ENCODE measurements around the gene MUC4.

The MUC4 gene

DNA sequence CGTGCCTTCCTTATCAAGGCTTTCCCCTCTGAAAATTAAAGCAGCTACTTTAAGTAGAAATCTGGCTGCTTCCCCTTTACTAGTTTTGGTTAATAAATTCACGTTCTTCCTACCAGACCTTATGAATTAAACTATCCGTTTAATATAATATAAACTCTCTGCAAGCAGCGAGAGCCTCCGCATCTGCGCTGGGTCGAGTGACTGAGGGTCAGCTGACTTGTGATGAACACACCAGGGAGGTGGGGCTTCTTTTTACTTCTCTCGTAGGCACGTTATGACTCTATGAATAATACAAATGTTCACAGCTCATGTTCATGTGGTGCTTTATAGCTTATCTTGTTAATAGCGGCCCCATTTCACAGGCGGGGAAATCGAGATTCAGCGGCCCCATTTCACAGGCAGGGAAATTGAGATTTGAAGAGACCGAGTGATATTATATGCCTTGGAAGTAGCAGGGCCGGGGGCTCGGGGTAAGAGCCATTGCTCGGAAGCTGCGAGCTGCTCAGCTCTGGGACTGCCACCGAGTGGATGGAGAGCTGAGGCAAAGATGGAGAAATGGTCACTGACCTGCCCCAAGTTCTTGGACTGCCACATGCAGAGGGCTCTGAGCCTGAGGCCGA, 8.3 kb downstream of the MUC4 start:
- no peak for ATAC-seq
- no peak for TF ChIP-seq ZFP30 (CRISPR knock-in tag; IDR thresholded peaks at IDR 0.05)

DNA sequence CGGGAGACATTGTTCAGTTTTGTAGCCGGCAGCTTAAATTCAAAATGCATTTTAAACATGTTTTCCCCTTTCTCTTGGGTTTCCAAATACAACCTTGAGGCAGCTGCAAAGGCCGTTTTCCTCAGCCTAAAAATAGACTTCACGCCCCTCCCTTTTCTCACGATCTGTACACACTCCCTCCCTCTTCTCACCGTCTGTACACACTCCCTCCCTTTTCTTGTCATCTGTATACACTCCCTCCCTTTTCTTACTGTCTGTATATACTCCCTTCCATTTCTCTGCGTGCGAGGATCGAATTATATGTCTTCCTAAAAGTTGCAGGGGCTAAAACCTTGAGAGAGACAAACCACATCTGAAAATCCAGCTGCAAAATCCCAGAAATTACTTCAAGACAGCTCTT, 8.9 kb downstream of the MUC4 start:
- TF ChIP-seq ZFP3 (CRISPR knock-in tag; IDR thresholded peaks at IDR 0.05) (no peak), TOX (CRISPR knock-in tag; IDR thresholded peaks at IDR 0.05; ENCODE audit: borderline replicate concordance) (no peak), ESRRG (CRISPR knock-in tag; IDR thresholded peaks at IDR 0.05) (no peak)
- ATAC-seq = no peak

- TF ChIP-seq ZC3H10 (CRISPR knock-in tag; IDR thresholded peaks at IDR 0.05) (no peak), ISL1 (CRISPR knock-in tag; IDR thresholded peaks at IDR 0.05) (no peak), ARNTL (CRISPR knock-in tag; IDR thresholded peaks at IDR 0.05; ENCODE audit: borderline replicate concordance, low read depth) (no peak), OSR1 (CRISPR knock-in tag; IDR thresholded peaks at IDR 0.05) (no peak), ZNF8 (CRISPR knock-in tag; IDR thresholded peaks at IDR 0.05) (no peak), ZFP30 (CRISPR knock-in tag; IDR thresholded peaks at IDR 0.05) (no peak), BACH2 (CRISPR knock-in tag; IDR thresholded peaks at IDR 0.05; ENCODE audit: borderline replicate concordance) (no peak), POU6F1 (CRISPR knock-in tag; IDR thresholded peaks at IDR 0.05; ENCODE audit: borderline replicate concordance, low read depth) (no peak), ZNF70 (CRISPR knock-in tag; IDR thresholded peaks at IDR 0.05) (no peak), CSDC2 (CRISPR knock-in tag; IDR thresholded peaks at IDR 0.05) (no peak), ESRRG (CRISPR knock-in tag; IDR thresholded peaks at IDR 0.05) (no peak), GLIS3 (CRISPR knock-in tag; IDR thresholded peaks at IDR 0.05) (no peak)
- TF ChIP-seq, protein P1, sequence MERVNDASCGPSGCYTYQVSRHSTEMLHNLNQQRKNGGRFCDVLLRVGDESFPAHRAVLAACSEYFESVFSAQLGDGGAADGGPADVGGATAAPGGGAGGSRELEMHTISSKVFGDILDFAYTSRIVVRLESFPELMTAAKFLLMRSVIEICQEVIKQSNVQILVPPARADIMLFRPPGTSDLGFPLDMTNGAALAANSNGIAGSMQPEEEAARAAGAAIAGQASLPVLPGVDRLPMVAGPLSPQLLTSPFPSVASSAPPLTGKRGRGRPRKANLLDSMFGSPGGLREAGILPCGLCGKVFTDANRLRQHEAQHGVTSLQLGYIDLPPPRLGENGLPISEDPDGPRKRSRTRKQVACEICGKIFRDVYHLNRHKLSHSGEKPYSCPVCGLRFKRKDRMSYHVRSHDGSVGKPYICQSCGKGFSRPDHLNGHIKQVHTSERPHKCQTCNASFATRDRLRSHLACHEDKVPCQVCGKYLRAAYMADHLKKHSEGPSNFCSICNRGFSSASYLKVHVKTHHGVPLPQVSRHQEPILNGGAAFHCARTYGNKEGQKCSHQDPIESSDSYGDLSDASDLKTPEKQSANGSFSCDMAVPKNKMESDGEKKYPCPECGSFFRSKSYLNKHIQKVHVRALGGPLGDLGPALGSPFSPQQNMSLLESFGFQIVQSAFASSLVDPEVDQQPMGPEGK (CRISPR knock-in tag; IDR thresholded peaks at IDR 0.05; ENCODE audit: borderline replicate concordance) = no peak
- no peak for ATAC-seq
These were observed 9.4 kb downstream of the MUC4 start for GRCh38 chr3:195802261-195802701.

DNA sequence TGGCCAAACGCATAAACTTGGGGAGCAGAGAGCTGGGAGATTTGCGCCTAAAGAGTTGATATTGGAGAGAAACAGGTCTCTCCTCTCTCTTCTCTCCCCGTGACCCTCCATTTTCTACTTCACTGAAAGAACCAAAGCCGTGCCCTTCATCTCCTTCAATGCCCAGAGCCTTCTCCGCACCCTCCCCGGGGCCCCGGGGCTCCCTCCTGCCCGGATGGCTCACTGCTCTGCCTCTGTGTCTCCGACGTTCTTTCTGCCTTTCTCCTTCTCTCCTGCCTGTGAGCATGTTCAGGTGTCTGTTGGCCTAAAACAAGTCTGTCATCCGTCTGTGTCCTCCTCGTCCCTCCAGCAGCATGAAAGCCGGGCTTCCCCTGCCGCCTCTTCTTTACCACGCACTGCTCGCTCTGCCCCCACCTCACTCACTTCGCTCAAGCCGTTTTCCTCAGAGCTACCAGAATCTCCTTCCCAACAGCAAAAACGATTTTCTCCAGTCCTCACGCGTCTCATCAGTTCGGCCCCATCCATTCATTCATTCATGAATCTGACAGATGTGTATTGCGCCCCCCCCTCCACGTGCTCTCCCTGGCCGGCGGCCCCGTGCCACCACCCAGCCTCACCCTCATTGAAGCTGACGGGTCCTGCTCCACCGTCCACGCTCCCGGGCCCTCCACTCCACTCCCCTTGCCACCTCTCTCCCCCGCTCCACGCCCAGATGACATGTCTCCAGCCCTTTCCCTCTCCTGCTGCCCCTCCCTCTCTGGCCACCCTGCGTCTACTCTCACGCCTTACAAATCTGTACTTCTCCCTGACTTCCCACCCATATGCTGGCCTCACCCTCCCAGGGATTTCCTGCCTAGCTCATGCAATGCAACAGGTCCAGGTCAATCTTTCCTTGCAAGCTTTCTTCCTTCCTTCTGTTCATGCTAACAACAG, 10.2 kb downstream of the MUC4 start:
- no peak for ATAC-seq
- TF ChIP-seq OSR1 (CRISPR knock-in tag; IDR thresholded peaks at IDR 0.05) (no peak), CREB5 (CRISPR knock-in tag; IDR thresholded peaks at IDR 0.05; ENCODE audit: low read depth) (no peak), PPARA (CRISPR knock-in tag; IDR thresholded peaks at IDR 0.05; ENCODE audit: borderline replicate concordance) (no peak), ZFP30 (CRISPR knock-in tag; IDR thresholded peaks at IDR 0.05) (no peak), CSDC2 (CRISPR knock-in tag; IDR thresholded peaks at IDR 0.05) (no peak), ESRRG (CRISPR knock-in tag; IDR thresholded peaks at IDR 0.05) (no peak), ZNF70 (CRISPR knock-in tag; IDR thresholded peaks at IDR 0.05) (no peak), TOX (CRISPR knock-in tag; IDR thresholded peaks at IDR 0.05; ENCODE audit: borderline replicate concordance) (no peak), GLIS3 (CRISPR knock-in tag; IDR thresholded peaks at IDR 0.05) (no peak), ZFP3 (CRISPR knock-in tag; IDR thresholded peaks at IDR 0.05) (no peak), BACH2 (CRISPR knock-in tag; IDR thresholded peaks at IDR 0.05; ENCODE audit: borderline replicate concordance) (no peak)
- TF ChIP-seq, protein P1 (CRISPR knock-in tag; IDR thresholded peaks at IDR 0.05; ENCODE audit: borderline replicate concordance) = no peak
- TF ChIP-seq, protein P2, sequence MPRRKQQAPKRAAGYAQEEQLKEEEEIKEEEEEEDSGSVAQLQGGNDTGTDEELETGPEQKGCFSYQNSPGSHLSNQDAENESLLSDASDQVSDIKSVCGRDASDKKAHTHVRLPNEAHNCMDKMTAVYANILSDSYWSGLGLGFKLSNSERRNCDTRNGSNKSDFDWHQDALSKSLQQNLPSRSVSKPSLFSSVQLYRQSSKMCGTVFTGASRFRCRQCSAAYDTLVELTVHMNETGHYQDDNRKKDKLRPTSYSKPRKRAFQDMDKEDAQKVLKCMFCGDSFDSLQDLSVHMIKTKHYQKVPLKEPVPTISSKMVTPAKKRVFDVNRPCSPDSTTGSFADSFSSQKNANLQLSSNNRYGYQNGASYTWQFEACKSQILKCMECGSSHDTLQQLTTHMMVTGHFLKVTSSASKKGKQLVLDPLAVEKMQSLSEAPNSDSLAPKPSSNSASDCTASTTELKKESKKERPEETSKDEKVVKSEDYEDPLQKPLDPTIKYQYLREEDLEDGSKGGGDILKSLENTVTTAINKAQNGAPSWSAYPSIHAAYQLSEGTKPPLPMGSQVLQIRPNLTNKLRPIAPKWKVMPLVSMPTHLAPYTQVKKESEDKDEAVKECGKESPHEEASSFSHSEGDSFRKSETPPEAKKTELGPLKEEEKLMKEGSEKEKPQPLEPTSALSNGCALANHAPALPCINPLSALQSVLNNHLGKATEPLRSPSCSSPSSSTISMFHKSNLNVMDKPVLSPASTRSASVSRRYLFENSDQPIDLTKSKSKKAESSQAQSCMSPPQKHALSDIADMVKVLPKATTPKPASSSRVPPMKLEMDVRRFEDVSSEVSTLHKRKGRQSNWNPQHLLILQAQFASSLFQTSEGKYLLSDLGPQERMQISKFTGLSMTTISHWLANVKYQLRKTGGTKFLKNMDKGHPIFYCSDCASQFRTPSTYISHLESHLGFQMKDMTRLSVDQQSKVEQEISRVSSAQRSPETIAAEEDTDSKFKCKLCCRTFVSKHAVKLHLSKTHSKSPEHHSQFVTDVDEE (CRISPR knock-in tag; IDR thresholded peaks at IDR 0.05) = no peak
